ENCODE results near the gene LRRK1.

Gene LRRK1

GRCh38 chr15:100891307-100892012 lies 27.7 kb upstream of the LRRK1 start:
- DNase-seq, result no peak

- no peak for DNase-seq
These were observed 27.2 kb upstream of the LRRK1 start for GRCh38 chr15:100892013-100892355.

GRCh38 chr15:100893261-100893963 lies 25.7 kb upstream of the LRRK1 start:
- DNase-seq, result no peak

GRCh38 chr15:100893964-100894295 lies 25.2 kb upstream of the LRRK1 start:
- no peak for DNase-seq

DNA sequence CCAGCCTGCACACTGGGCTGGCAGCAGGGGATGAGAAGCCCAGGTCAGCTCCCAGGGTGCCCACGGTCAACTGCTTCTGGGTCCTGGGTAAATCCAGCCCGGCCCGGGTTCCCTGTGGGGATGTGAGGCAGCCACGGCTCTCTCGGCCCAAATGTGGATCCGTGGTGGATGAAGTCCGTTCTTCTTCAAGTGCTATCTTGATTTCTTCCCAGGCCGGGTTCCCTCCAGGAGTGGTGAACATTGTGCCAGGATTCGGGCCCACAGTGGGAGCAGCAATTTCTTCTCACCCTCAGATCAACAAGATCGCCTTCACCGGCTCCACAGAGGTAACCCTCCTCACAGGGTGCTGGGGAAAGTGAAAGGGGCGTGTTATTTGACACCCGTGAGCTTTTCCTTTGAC lies 23.4 kb upstream of the LRRK1 start:
- no peak for DNase-seq

GRCh38 chr15:100897221-100898151 lies 21.7 kb upstream of the LRRK1 start:
- DNase-seq, result no peak

- no peak for DNase-seq
These were observed 21.0 kb upstream of the LRRK1 start for GRCh38 chr15:100898152-100898490.

DNA sequence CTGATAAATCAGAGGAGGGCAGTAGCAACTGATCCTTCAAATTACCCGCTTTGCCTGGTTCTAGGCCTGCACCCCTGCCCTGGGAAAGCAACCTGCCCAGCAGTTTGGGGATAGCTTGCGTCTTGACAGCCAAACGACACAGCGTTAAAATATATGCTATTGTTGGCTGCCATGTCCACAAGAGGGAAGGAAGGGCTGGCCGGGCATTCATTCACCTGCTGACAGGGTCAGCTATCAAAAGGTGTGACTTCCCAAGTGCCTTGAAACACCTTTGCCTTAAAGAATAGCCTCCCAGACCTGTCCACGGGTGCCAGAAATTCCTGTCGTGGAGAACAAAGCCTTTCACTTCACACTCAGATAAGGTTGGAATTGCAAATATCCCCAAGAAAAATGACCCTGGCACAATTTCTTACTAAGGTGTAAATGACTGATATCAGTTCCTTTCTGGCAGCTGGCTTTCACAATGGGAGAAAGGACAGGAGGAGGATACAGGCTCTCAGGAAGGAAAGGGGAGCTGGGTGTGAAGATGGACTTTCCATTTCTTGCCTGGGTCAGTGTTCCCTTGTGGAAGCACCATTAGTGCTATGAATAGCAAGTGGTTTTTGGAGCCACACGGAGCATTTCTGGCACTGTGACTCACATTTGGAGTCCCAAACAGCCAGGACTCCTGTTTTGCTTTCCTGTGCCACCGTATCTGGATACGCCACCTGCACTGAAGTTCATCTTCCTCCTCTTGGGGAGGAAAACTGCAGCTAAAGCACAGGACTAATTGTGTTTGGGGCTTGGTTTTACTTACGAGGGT lies 20.3 kb upstream of the LRRK1 start:
- DNase-seq, result no peak

DNA sequence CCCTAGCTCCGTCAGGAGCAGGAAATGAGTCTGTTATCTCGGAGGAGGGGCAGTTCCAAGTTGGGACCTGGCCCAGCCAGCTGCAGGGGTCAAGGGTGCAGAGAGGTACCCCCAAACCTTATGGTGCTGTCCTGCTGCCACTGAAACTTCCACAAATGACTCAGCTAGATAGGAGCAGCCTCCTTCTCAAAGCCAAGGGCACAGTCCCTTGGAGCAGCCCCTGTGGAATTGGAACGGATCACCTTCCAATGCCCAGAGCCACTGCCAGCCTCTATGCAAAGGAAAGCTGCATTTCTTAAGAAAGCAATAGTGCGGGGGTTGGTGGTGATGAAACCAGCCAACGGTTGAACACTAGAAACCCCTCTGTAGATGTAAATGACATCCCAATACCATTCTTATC lies 19.6 kb upstream of the LRRK1 start:
- DNase-seq, result no peak

DNA sequence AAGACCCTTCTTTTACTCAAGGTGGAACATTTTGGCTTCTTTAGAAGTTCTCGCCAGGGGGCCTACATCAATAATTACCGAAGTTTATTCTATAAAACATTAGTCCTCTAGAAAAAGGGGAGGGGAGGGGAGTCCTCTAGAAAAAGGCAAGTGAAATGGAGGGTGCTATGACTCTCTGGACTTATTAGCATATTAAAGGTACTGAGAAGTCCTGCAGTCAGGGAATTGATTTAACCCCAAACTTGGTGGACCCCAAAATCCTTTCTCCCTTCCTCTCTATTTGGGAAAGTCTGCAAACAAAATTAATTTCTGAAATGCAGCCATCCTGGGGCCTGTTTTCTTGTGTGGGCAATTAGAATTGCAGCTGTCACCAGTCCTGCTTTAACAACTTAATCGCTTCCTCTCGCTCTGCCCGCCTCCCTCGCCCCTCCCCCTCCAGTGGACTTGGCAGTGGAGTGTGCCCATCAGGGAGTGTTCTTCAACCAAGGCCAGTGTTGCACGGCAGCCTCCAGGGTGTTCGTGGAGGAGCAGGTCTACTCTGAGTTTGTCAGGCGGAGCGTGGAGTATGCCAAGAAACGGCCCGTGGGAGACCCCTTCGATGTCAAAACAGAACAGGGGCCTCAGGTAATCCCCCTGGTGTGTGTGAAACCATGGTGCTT lies 18.9 kb upstream of the LRRK1 start:
- no peak for DNase-seq

- DNase-seq, result no peak
These were observed 18.4 kb upstream of the LRRK1 start for GRCh38 chr15:100900795-100901169.

DNA sequence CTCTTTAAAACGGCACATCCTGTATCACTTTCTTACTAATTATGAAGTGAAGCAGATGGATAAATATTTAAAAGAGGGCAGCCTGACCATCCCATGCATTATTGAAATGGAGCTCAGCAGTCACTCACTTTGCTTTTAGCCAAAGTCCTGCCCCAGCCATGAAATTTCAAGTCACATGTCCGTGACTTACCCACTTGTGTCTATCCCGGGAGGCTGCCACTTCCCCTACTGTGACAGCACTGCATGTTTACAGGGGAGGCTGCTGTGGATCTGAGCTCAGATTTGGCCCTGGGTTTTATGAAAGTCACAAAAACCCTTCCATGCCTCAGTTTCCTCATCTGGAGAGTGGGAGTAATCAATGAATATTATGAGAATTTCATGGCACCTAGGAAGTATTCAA lies 17.9 kb upstream of the LRRK1 start:
- no peak for DNase-seq

DNA sequence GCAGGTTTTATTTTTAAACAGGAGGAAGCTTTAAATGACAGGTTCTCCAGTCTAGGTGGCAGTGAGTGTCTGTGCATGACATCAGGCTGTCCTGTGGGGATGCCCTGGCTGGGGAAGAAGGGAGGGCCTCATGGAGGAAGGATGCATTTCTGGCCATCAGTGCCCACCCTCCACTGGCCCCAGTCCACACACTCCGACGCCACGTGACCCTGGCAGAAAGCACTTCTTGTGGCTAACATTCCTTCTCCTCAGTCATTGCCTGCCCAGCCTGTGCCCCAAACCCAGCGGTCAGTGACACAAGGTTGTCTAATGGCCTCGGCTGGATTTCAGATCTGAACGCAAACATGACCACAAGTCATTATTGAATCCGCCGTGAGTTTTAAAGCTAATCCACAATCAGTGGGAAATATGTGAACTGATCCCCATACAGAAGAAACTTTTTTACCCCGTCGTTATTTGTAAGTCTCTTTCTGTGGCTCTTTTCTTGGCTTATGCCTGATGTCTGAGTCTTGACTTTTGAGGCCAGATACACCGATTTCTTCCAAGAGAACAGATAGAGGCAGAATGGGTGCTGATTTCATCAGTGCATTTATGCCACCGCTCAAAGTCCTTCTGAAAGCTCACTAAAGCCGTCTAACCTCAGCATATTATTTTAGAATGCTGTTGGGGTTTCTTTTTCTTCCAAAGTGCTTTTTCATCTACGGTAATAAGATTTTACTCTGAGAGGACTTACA lies 17.3 kb upstream of the LRRK1 start:
- no peak for DNase-seq

DNA sequence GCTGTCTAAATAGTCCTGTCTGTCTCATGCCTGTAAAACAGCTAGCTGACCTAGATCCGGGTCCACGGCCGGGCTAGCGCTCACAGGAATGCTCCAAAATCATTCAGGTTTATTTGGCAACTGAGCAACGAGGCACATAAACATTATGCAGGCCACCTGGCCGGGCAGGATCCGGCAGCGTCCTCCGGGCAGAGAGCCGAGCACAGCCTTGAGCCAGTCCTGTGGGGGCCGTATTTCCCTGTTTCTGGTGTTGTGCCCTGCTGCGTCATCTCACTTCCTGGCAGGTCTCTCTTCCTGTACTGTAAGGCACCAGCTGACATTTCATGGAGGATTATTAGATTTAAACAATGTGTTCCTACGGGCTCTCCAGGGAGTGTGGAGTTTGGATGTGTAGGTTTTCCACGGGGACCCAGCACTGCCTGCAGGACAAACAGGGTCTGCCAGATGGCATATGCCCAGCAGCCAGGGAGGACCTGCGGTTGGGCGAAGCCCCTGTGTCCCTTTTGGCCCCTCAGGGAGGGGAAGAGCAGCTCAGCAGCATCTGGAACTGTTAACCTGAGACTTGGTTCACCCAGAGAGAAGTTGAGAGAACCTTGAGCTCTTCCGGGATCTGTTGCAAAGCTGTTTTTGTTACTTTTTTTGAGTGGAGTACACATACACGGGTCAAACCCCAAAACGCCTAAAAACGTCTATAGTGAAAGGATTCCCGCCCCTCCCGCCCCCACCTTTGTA lies 16.6 kb upstream of the LRRK1 start:
- DNase-seq, result no peak

- no peak for DNase-seq
These were observed 16.0 kb upstream of the LRRK1 start for GRCh38 chr15:100903168-100903554.

DNA sequence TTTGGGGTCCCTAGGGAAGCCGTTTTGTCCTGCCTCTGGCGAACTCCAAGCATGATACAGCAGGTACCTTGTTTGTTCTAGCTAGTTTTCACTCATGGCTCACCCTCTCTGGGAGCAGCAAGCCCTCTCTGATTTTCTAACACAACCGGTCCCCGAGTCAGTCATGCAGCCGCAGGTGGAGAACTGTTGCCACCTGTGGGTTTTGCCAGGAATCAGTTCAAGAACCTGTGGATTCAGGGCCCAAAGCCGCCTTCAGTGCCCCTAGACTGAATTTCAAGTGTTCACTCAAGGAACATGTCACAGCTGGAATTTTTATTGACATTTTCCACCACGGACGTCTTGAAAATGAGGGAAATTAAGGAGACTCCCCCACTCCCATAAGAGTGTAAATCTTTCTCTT lies 13.3 kb upstream of the LRRK1 start:
- no peak for DNase-seq

DNA sequence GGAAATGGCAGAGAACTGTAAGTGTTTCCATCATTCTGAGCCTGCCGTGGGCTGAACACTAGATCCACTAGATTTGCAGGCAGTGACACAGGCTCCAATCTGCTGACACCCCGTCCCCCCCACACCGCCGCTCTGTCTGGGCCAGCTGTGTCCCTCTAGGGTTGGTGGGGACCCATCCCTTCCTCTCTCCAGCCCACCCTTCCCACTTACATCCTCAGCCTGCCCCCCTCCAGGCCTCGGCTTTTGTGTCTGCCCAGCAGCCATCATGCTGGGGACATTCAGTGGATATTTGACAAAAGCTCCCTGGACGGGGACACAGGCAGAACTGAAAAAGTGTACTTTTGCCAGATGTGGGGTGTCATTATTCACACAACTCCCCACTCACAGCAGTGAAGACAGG lies 10.7 kb upstream of the LRRK1 start:
- DNase-seq, result no peak

GRCh38 chr15:100909565-100909964 lies 9.6 kb upstream of the LRRK1 start:
- no peak for DNase-seq

GRCh38 chr15:100909989-100910955 lies 8.9 kb upstream of the LRRK1 start:
- no peak for DNase-seq

GRCh38 chr15:100911086-100911485 lies 8.1 kb upstream of the LRRK1 start:
- no peak for DNase-seq
